HG02759 (cell line): ENCODE results near the gene RCHY1.

Experiments used
- ATAC-seq: cut with Tn5 transposase; IDR thresholded peaks from one replicate; pipeline ENCODE4 v1.9.1; 2021; ENCODE audit warnings: mild to moderate bottlenecking, moderate library complexity; ENCODE audit not compliant: unreplicated experiment

RCHY1 gene

DNA sequence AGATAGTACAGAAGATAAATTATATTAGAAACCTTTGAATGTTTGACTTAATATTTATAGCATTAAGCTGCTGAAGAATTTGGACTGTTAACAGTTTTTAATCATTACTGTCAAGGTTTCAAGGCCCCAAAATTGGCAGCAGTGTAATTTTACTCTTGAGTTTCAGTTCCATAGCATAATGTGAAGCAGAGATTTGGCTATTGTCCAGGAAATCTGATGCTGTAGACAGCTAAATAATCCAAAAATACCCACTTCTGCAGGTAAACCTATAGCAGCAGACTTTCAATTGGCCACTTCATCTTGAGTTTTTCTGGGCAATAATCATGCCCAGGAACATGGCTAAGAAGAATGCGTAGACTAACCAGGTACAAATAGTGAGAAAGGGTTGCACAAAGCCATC lies 85.0 kb downstream of the RCHY1 start:
- ATAC-seq: no peak
